Fibroblast of the aortic adventitia (primary cell): Measurements from ENCODE around the gene NT5M. TPM values are rescaled to one million over a fixed set of nuclear protein-coding genes. Genes with fewer than 3 reads are reported as not detected.
A peak's percentile ranks its signal among the peaks of the same experiment; 100 is the strongest.

Experiments
- DNase-seq: peaks from one replicate; pipeline ENCODE4 v3.0.0-alpha.2; 2010; ENCODE audit warnings: low read depth
- H3K4me3 ChIP-seq: 2 replicates; pipeline ENCODE4 v1.5.1; 2011; ENCODE audit warnings: low read depth, mild to moderate bottlenecking, control low read depth, low read length, moderate library complexity
- total RNA-seq: library from RNA; depleted of rRNA; stranded (reverse); fragments of >200 nt; gene quantifications from 2 replicates; pipeline ENCODE4 v1.2.3, GENCODE V29; 2012; ENCODE audit warnings: low replicate concordance
- TF ChIP-seq, protein P1 (sequence below): IDR thresholded peaks from 2 replicates; pipeline ENCODE4 v1.5.1; 2011; ENCODE audit warnings: mild to moderate bottlenecking, low read length, control low read depth, inconsistent platforms; ENCODE audit not compliant: insufficient read depth

The NT5M gene
- total RNA-seq, 1 donor, result 2.3 TPM

DNA sequence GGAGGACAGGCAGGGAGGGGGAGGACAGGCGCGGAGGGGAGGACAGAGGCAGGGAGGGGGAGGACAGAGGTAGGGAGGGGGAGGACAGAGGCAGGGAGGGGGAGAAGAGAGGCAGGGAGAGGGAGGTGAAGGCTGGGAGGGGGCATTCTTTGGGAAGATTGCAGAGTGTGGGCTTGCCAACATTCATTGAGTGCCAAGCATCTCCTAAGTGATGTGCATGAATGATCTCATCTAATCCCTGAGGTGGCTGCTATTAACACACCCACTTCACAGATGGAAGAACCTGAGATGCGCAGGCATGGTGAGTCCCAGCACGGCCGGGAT lies 58.3 kb downstream of the NT5M start:
- no peak overlapping the region for H3K4me3 ChIP-seq
- TF ChIP-seq, protein P1, sequence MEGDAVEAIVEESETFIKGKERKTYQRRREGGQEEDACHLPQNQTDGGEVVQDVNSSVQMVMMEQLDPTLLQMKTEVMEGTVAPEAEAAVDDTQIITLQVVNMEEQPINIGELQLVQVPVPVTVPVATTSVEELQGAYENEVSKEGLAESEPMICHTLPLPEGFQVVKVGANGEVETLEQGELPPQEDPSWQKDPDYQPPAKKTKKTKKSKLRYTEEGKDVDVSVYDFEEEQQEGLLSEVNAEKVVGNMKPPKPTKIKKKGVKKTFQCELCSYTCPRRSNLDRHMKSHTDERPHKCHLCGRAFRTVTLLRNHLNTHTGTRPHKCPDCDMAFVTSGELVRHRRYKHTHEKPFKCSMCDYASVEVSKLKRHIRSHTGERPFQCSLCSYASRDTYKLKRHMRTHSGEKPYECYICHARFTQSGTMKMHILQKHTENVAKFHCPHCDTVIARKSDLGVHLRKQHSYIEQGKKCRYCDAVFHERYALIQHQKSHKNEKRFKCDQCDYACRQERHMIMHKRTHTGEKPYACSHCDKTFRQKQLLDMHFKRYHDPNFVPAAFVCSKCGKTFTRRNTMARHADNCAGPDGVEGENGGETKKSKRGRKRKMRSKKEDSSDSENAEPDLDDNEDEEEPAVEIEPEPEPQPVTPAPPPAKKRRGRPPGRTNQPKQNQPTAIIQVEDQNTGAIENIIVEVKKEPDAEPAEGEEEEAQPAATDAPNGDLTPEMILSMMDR, result no peak
- no peak for DNase-seq

GRCh38 chr17:17361867-17362539 lies 58.8 kb downstream of the NT5M start:
- peak; percentile 33 for DNase-seq
- TF ChIP-seq, protein P1, result no peak
- H3K4me3 ChIP-seq, result no peak overlapping the region

GRCh38 chr17:17362540-17362930 lies 59.4 kb downstream of the NT5M start:
- no peak overlapping the region for H3K4me3 ChIP-seq
- TF ChIP-seq, protein P1, result no peak

GRCh38 chr17:17363638-17364337 lies 60.6 kb downstream of the NT5M start:
- no peak for DNase-seq
- TF ChIP-seq, protein P1, result no peak
- no peak overlapping the region for H3K4me3 ChIP-seq

More at GRCh38 chr17:17362540-17362930, 59.4 kb downstream of the NT5M start:
- DNase-seq, result no peak

DNA sequence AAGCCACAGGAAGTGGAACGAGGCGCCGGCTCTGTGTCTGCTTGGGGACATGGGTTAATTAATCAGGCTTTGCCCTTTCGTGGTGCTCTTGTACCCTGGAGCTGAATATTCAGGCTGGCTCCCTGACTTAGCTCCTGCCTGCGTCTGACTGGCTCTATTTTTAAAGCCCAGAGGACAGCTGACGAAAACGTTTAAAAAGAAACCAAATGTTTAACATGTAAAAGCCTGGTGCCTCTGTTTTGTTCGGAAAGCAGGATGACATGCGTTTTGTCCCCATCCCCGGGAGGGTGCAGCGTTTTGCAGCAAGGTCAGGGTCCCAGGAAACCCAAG lies 61.1 kb downstream of the NT5M start:
- no peak for DNase-seq
- TF ChIP-seq, protein P1, result no peak
- H3K4me3 ChIP-seq, result no peak overlapping the region

- no peak for DNase-seq
- TF ChIP-seq, protein P1, result no peak
- H3K4me3 ChIP-seq, result no peak overlapping the region
Observed at GRCh38 chr17:17365476-17366110, 62.4 kb downstream of the NT5M start.

DNA sequence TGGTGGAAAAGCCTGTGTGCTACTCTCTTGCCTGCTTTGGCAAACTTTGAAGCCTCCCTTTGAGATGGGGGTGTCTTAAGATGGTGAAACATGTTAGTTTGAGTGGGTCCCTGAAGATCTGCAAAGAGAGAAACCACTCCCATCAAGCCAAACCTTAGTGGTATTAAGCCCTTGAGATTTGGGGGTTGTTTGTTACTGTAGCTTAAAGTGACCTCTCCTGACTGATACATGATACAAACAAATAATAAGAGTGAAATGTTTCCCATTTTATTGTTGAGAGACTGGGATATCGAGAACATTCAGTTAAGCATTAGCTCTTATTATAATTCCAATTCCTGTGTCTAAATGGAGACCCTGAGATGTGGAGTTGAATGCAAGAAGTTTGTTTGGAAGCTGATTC lies 63.1 kb downstream of the NT5M start:
- TF ChIP-seq, protein P1, result no peak
- no peak for DNase-seq
- H3K4me3 ChIP-seq, result no peak overlapping the region
